HG03159 (cell line): Measurements from ENCODE around the gene ANAPC7.
A peak's percentile ranks its signal among the peaks of the same experiment; 100 is the strongest.
"Not testable (repeated sequence)": the region's sequence is repeated elsewhere in the genome, so short reads cannot be mapped to it uniquely, and the experiment has no call there.

ENCODE experiments used
- ATAC-seq: cut with Tn5 transposase; IDR thresholded peaks from one replicate; pipeline ENCODE4 v1.9.1; 2021; ENCODE audit warnings: mild to moderate bottlenecking, moderate library complexity; ENCODE audit not compliant: unreplicated experiment

The ANAPC7 gene

GRCh38 chr12:110403146-110403975, at the start of gene ANAPC7:
ANAPC7 (minus strand) TSS chr12:110403708; CDS start chr12:110403627, 81 bp downstream.
- ATAC-seq, result peak; percentile 76

GRCh38 chr12:110451263-110451662, 47.8 kb upstream of the ANAPC7 start:
- ATAC-seq, result no peak

- ATAC-seq, result peak; percentile 89
Measured at GRCh38 chr12:110449799-110450497, 46.4 kb upstream of the ANAPC7 start, which contains the start of gene ARPC3. ARPC3 (minus strand) TSS chr12:110450337; CDS start chr12:110450260, 77 bp downstream.

- ATAC-seq, result no peak
Measured at GRCh38 chr12:110444455-110444854, 40.9 kb upstream of the ANAPC7 start.

- ATAC-seq, result no peak
Measured at GRCh38 chr12:110436231-110436630, 32.7 kb upstream of the ANAPC7 start.

GRCh38 chr12:110431957-110432587, 28.6 kb upstream of the ANAPC7 start:
- no peak for ATAC-seq

GRCh38 chr12:110429676-110430075, 26.2 kb upstream of the ANAPC7 start:
- ATAC-seq, result not testable (repeated sequence)

- ATAC-seq, result no peak
Measured at GRCh38 chr12:110426406-110426805, 22.9 kb upstream of the ANAPC7 start.

GRCh38 chr12:110424237-110424636, 20.7 kb upstream of the ANAPC7 start:
- ATAC-seq, result no peak

- no peak for ATAC-seq
Measured at GRCh38 chr12:110421701-110422100, 18.2 kb upstream of the ANAPC7 start.

- ATAC-seq, result no peak
Measured at GRCh38 chr12:110421159-110421661, 17.7 kb upstream of the ANAPC7 start.

- not testable (repeated sequence) for ATAC-seq
Measured at GRCh38 chr12:110420644-110421043, 17.1 kb upstream of the ANAPC7 start.

- not testable (repeated sequence) for ATAC-seq
Measured at GRCh38 chr12:110417113-110417512, 13.6 kb upstream of the ANAPC7 start.

- not testable (repeated sequence) for ATAC-seq
Measured at GRCh38 chr12:110410086-110410485, 6.6 kb upstream of the ANAPC7 start.

GRCh38 chr12:110405126-110405662, 1.7 kb upstream of the ANAPC7 start:
- ATAC-seq, result not testable (repeated sequence)

GRCh38 chr12:110403976-110404682, 621 bp upstream of the ANAPC7 start:
- peak; percentile 52 for ATAC-seq

- ATAC-seq, result no peak
Measured at GRCh38 chr12:110382683-110383082, 20.8 kb downstream of the ANAPC7 start.

- ATAC-seq, result no peak
Measured at GRCh38 chr12:110379631-110380030, 23.9 kb downstream of the ANAPC7 start.

GRCh38 chr12:110379197-110379596, 24.3 kb downstream of the ANAPC7 start:
- ATAC-seq, result no peak

- ATAC-seq, result not testable (repeated sequence)
Measured at GRCh38 chr12:110378131-110378790, 25.2 kb downstream of the ANAPC7 start.
